Loucy (cell line): ENCODE results near the gene SPRY4.

Experiments used
- H2AFZ ChIP-seq: fragments of 200-600 bp; sonication (generic); 2 replicates; pipeline ENCODE4 v1.6.0; 2016; ENCODE audit warnings: antibody characterized with exemption, mild to moderate bottlenecking, low read length, moderate library complexity
- H3F3A ChIP-seq: fragments of 200-600 bp; 2 replicates; pipeline ENCODE4 v1.6.0; 2016; ENCODE audit warnings: antibody characterized with exemption, low read depth, mild to moderate bottlenecking
- H3K27me3 ChIP-seq: fragments of 200-600 bp; sonication (generic); 2 replicates; pipeline ENCODE4 v1.6.1; 2014; ENCODE audit warnings: low read length, mild to moderate bottlenecking; ENCODE audit not compliant: insufficient read depth, poor library complexity, severe bottlenecking
- H3K36me3 ChIP-seq: fragments of 200-600 bp; sonication (generic); 2 replicates; pipeline ENCODE4 v1.6.1; 2016; ENCODE audit warnings: low read length; ENCODE audit not compliant: insufficient read depth
- H3K4me1 ChIP-seq: fragments of 200-600 bp; sonication (generic); 2 replicates; pipeline ENCODE4 v1.5.1; 2014; ENCODE audit warnings: low read length, mild to moderate bottlenecking; ENCODE audit not compliant: insufficient read depth, poor library complexity, severe bottlenecking
- H3K4me2 ChIP-seq: fragments of 200-600 bp; sonication (generic); 2 replicates; pipeline ENCODE4 v1.6.0; 2014; ENCODE audit warnings: antibody characterized with exemption, low read length, low read depth, mild to moderate bottlenecking; ENCODE audit not compliant: poor library complexity, severe bottlenecking
- H3K4me3 ChIP-seq: fragments of 200-600 bp; sonication (generic); 2 replicates; pipeline ENCODE4 v1.5.1; 2014; ENCODE audit warnings: low read length, mild to moderate bottlenecking, mixed read lengths; ENCODE audit not compliant: poor library complexity, severe bottlenecking
- H3K79me2 ChIP-seq: fragments of 200-600 bp; sonication (generic); 2 replicates; pipeline ENCODE4 v1.6.1; 2014; ENCODE audit warnings: low read length; ENCODE audit not compliant: insufficient read depth
- H3K9ac ChIP-seq: fragments of 200-600 bp; sonication (generic); 2 replicates; pipeline ENCODE4 v1.6.0; 2014; ENCODE audit warnings: mild to moderate bottlenecking, low read depth, low read length, moderate library complexity; ENCODE audit not compliant: poor library complexity, severe bottlenecking
- H3K9me2 ChIP-seq: fragments of 200-600 bp; sonication (generic); replicated peaks from 2 replicates; pipeline ENCODE4 v1.6.1; 2016; ENCODE audit warnings: low read depth, low read length, mixed read lengths
- H3K9me3 ChIP-seq: fragments of 200-600 bp; sonication (generic); 2 replicates; pipeline ENCODE4 v1.6.1; 2014; ENCODE audit warnings: mild to moderate bottlenecking, antibody characterized with exemption, low read length, low read depth; ENCODE audit not compliant: insufficient read depth
- H4K20me1 ChIP-seq: fragments of 200-600 bp; sonication (generic); 2 replicates; pipeline ENCODE4 v1.6.0; 2014; ENCODE audit warnings: antibody characterized with exemption, low read length, mild to moderate bottlenecking; ENCODE audit not compliant: insufficient read depth, poor library complexity, severe bottlenecking
- CTCF ChIP-seq: fragments of 200-600 bp; sonication (generic); conservative IDR thresholded peaks from 2 replicates; pipeline ENCODE4 v1.5.1; 2014; ENCODE audit warnings: mild to moderate bottlenecking, antibody characterized with exemption, low read length
- EZH2phosphoT487 ChIP-seq: fragments of 200-600 bp; IDR thresholded peaks from 2 replicates; pipeline ENCODE4 v1.6.1; 2018; ENCODE audit warnings: antibody characterized with exemption, mild to moderate bottlenecking, moderate library complexity, borderline replicate concordance

Gene SPRY4

GRCh38 chr5:142289708-142290576 is 34.9 kb downstream of the SPRY4 start:
- TF ChIP-seq CTCF, result no peak
- TF ChIP-seq EZH2phosphoT487, result no peak
- Histone ChIP-seq H3K27me3 (no peaks in the 10 kb centered on the region), H2AFZ (no peak overlapping the region), H3K79me2 (no peaks in the 10 kb centered on the region), H3K4me2 (peak overlapping the region; percentile 12), H3K9me3 (no peaks in the 10 kb centered on the region), H4K20me1 (no peaks in the 10 kb centered on the region), H3K9ac (no peak overlapping the region), H3K36me3 (no peaks in the 10 kb centered on the region), H3F3A (no peaks in the 10 kb centered on the region), H3K9me2 (no peaks in the 10 kb centered on the region), H3K4me1 (peaks cover 10% of the 10 kb centered on the region), H3K4me3 (no peak overlapping the region)

GRCh38 chr5:142287973-142288313 is 36.9 kb downstream of the SPRY4 start:
- H3F3A ChIP-seq, result no peaks in the 10 kb centered on the region
- H3K9me2 ChIP-seq, result no peaks in the 10 kb centered on the region
- no peak overlapping the region for H3K4me3 ChIP-seq
- no peaks in the 10 kb centered on the region for H3K27me3 ChIP-seq
- H3K4me2 ChIP-seq, result no peak overlapping the region
- H3K79me2 ChIP-seq, result no peaks in the 10 kb centered on the region
- peaks cover 10% of the 10 kb centered on the region for H3K4me1 ChIP-seq
- no peak for TF ChIP-seq CTCF
- TF ChIP-seq EZH2phosphoT487, result no peak
- H4K20me1 ChIP-seq, result no peaks in the 10 kb centered on the region
- H3K36me3 ChIP-seq, result no peaks in the 10 kb centered on the region
- H3K9me3 ChIP-seq, result no peaks in the 10 kb centered on the region
- H3K9ac ChIP-seq, result no peak overlapping the region
- no peak overlapping the region for H2AFZ ChIP-seq

- Histone ChIP-seq H3K4me3 (no peak overlapping the region), H3K9ac (no peak overlapping the region), H3K79me2 (no peaks in the 10 kb centered on the region), H3F3A (no peaks in the 10 kb centered on the region), H3K9me3 (no peaks in the 10 kb centered on the region), H3K4me2 (no peak overlapping the region), H3K36me3 (no peaks in the 10 kb centered on the region), H2AFZ (no peak overlapping the region), H3K4me1 (peaks cover 10% of the 10 kb centered on the region), H3K9me2 (no peaks in the 10 kb centered on the region), H4K20me1 (no peaks in the 10 kb centered on the region), H3K27me3 (no peaks in the 10 kb centered on the region)
- TF ChIP-seq EZH2phosphoT487 (no peak), CTCF (no peak)
Measured at GRCh38 chr5:142287096-142287972, 37.5 kb downstream of the SPRY4 start.
